ENCODE measurements around the gene TRIM69.
"Not testable (repeated sequence)": the region's sequence is repeated elsewhere in the genome, so short reads cannot be mapped to it uniquely, and the experiment has no call there.

TRIM69 gene

DNA sequence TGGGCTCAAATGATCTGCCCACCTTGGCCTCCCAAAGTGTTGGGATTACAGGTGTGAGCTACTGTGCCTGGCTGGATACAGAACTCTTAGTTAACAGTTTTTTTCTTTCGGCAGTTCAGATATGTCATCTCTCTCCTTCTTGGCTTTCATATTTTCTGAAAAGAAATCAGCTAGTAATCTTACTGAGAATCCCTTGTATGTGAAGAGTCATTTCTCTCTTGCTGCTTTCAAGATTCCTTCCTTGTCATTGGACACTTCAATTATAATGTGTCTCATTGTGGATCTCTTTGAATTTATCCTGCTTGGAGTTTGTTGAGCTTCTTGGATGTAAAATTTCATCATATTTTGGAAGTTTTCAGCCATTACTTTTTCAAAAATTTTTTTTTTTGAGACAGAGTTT lies 17.0 kb downstream of the TRIM69 start:
- DNase-seq = no peak

DNA sequence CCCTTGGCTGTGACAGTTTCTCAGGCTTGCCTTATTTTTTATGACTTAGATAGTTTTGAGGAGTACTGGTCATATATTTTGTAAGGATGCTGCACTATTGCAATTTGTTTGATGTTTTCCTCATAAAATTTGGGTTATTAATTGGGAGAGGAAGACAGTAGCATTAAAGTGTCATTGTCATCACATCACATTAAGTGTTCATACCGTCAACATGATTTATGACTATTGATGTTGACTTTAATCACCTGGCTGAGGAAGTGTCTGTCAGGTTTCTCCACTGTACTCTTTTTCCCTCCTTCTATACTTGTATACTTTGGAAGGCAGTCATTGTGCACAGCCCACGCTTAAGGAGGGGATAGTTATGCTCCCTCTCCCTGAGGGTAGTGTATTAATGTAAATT lies 26.9 kb downstream of the TRIM69 start:
- DNase-seq = no peak

DNA sequence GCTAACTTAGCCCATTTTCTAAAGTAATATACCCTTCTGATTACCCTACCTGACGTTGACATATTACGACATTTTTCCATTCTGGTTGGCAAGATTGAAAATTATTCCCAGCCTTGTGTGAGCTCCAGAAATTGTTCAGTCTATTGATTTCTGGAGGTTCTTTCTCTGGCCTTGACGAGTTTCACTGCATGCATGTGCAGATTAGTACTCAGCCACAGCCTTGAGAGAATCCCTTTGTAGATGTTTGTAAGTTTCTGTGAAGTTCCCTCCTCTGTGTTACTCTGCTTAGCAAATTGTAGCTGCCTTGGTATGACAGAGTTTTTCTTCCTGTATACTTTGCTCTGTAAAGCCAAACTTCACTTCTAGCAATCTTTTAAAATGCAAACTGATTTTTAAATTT lies 27.5 kb downstream of the TRIM69 start:
- DNase-seq = no peak

DNA sequence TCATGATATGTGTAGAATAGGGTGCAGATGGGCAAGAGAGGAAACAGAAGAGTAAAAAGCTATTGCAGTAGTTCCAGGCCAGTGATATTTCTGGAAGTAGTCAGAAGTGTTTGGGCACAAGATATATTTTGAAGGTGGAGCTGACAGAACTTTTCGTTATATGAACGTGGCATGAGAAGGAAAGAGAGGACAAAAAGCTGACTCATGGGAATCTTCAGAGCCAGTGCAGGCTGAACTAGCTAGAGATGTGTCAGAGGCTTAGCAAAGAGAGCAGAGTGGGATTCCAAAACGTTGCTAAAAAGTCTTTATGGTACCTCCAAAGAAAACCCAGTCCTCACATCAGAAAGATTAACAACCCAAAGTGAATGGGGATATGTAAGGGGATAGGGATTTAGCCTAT lies 28.7 kb downstream of the TRIM69 start:
- no peak for DNase-seq

DNA sequence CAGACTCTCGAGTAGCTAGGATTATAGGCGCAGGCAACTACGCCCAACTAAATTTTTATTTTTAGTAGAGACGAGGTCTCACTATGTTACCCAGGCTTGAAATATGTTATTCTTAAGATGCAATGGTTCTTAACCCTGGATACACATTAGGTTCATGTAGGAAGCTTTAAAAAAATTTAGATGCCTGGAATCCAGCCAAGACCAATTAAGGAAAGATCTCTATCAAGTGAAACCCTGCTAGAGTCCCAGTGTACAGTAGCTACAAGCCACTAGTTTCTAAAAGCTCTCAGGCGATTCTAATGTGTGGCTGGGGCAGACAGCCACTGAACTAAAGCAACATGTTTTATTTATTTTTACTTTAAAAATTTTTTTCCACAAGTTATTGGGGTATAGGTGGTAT lies 33.2 kb downstream of the TRIM69 start:
- no peak for DNase-seq

DNA sequence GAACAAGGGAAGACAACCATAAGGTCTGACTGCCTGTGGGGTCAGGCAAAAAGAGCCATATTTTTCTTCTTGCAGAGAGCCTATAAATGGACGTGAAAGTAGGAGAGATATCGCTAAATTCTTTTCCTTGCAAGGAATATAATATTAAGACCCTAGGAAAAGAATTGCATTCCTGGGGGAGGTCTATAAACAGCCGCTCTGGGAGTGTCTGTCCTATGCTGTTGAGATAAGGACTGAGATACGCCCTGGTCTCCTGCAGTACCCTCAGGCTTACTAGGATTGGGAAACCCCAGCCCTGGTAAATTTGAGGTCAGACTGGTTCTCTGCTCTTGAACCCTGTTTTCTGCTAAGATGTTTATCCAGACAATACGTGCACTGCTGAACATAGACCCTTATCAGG lies 34.4 kb downstream of the TRIM69 start:
- not testable (repeated sequence) for DNase-seq

DNA sequence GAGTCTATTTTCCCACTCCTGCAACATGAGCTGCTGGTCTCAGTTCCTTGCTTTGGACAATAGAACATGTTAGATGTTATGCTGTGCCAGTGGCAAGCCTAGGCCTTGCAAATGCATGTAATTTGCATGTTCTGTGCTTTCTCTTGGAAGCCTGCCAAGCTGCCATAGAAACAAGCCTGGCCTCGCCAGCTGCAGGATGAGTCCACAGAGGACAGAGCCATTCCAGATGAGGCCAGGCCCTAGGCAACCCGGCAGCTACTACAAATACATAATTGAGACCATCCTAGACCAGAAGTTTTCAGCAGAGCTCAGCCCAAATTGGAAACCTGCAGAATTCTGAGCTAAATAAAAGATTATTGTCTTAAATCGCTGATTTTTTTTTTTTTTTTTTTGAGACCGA lies 39.6 kb downstream of the TRIM69 start:
- no peak for DNase-seq

DNA sequence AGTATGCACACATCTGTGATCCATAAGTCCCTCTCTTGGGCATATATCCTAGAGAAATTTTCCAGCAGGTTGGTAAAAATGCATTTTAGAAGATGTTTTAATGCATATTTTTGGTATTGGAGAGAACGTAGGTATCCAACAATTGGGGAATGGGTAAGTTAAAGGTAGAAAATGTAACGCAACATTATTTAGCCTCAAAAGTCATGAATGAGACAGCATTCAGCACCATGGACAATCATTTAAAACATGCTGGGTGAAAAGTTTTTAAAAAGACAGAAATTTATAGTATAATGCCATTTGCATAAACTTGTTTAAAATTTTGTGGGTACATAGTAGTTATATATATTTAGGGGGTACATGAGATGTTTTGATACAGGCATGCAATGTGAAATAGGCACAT lies 43.4 kb downstream of the TRIM69 start:
- no peak for DNase-seq

DNA sequence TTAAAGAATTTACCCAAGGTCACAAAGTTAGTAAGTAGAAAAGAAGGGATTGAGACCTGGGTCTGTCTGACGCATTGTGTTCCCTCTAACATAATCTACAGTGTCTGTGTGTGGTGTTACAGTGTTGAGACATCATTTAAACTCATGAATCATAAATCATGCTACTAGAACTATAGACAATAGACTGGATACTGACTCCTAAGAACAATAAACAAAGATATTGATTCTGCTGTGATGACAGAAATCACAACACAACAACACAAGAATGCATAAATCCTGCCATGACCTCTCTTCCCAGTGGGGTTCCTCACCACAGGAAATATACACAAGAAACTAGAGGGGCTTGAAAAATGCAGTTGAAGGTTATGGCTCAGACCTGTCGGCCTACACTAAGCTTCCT lies 44.3 kb downstream of the TRIM69 start:
- no peak for DNase-seq

DNA sequence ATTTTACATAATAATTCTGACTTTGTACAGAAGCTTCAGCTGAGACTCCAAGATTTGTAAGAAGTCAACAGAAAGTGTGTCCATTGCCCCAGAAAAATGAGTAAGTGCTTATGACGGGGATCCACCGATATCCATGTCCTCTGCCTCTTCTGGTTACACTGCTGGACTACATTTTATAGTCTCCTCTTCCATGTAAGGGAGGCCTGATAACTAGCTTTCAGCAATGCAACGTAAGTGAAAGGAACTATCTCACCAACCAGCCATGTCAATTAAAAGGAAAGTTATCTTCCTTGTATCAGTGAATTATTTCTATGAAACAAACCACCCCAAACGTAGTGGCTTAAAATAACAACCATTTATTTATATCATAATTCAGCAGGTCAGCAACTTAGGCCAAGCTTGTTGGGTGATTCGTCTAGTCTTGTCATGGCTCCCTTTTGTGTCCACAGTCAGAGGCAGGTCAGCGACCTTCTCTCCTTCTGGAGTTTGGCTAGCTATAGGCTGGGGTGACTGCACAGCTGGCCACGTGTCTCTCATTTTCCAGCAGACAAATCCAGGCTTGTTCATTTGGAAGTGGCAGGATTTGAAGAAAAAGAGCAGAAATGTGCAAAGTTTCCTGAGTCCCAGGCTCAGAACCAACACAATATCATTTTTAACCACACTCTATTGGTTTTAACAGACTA lies 44.9 kb downstream of the TRIM69 start:
- no peak for DNase-seq

DNA sequence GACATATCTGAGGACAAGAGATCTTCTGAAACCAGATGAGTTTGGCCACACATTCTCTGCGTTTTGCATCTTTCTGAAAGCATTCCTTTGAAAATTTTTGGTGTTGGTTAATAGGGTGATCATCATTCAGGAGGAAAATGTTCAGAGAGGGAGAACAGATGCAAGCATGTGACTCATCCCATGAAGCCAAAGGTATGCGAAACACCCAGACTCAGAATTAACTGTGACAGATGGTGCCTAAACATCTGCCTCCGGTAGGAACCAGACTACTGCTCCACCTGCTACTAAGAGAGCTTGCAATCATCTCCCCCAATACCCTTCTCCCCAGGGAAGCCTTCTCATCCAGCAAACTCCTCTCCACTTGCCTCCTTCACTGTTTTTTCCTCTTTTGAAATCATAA lies 46.2 kb downstream of the TRIM69 start:
- no peak for DNase-seq

DNA sequence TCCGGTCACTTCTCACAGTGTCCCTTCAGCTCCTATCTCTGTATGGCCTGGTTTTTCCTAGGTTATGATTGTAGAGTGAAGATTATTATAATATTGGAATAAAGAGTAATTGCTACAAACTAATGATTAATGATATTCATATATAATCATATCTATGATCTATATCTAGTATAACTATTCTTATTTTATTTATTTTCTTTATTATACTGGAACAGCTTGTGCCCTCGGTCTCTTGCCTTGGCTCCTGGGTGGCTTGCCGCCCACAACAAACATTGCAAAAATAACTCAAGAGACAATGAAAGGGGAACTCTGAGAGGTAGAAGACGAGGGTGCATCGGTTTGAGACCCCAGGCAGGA lies 48.6 kb downstream of the TRIM69 start:
- DNase-seq = not testable (repeated sequence)

DNA sequence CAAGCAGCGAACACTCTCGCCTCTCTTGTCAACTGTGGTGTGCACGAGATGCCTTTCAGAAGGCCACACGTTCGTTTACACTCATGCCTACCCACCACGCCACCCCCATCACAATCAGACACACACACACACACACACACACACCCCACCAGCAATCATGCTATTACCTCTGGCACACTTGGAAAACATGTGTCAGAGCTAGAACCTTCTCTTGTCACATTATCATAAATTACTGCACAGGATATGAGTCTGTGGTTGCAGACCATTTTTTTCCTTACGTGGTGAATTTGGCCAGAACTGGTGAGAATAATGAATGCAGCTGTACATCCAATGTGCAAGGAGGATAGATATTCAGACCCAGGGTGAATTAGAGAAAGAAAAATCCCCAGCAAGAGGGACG lies 52.4 kb downstream of the TRIM69 start:
- DNase-seq = peak; percentile 16

DNA sequence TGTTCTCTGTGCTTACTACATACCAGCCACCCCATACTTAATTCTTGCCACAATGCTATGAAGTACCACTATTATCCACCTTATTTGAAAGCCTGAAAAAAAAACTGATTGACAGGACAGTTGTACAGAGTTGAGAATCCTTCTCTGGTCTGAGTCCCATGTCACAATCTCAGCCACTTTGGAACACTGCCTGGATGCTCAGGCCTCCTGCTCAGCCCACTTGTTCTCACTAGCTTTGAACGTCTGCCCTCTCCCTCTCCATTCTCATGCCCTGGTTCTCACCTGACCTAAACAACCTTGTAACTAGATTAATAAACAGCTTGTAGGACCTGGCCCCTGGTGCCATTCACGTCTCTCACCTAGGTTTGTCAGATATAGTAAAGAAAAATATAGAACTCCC lies 53.9 kb downstream of the TRIM69 start:
- DNase-seq = no peak

DNA sequence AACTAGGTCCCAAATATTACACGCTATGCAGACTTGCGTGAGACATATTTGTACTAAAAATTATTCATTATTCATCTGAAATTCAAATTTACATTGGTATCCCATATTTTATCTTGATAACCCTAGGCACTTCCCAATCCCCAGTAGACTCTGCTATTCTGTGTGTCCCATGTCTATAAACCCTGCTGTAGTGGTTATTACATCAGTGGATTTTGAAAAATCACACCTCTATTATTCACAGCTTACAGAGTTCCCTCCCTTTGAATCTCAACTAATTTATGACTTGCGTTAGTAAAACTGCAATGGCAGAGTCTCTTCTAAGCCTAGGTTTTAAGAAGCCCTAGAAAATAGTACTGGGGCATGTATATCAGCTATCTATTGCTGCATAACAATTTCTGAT lies 54.3 kb downstream of the TRIM69 start:
- DNase-seq = no peak

DNA sequence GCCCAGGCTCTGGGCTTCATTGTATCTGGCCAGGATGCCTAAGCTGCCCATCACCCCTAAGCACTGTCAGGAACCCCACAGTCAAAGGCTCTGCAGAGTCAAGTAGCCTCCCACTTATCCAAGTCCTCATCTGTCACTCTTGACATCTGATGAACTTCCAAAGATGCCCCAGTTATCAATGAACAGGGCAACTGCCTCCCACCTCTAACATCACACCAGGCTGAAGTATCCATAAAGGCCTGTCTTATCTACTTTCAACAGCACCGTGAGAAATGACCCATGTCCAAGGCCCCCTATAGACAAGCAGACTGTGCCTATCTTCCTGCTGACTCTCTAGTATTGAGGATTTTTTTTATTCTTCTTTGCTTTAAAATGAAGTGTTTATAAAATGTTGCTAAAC lies 56.4 kb downstream of the TRIM69 start:
- DNase-seq = no peak

DNA sequence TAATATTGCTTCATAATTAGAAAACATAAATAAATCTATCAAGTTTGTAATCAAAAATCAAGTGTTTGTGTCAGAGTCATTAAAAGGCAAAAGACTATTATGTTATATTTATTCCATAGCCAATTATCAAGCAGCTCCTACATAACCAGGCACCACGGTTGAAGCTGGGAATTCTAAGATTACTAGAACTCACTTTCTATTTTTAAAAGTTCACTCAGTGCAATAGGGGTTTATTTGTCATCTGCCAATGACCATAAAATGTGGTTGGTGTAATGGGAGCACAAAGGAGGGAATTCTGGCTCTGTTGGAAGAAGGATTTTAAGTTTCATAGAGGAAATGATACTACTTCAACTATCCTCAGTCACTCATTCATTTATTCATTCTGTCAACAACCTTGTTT lies 57.7 kb downstream of the TRIM69 start:
- DNase-seq = no peak

DNA sequence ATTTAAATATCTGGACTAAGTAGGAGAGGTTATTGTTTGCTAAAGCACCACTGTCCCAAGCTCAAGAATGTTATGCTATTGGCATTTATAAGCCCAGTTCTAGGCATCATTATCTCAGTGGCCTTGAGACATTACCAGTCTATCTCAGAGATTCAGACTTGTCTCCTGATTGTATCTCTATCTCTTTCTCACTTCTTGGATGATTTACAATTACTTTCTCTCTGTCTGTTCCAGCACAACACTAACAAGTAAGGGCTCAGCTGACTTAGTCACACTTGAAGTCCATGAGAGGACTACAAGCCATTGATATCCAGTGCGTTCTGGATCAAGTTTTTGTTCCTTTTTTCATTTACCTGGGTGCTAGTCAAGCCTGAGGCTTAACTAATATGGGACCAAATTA lies 60.2 kb downstream of the TRIM69 start:
- no peak for DNase-seq

DNA sequence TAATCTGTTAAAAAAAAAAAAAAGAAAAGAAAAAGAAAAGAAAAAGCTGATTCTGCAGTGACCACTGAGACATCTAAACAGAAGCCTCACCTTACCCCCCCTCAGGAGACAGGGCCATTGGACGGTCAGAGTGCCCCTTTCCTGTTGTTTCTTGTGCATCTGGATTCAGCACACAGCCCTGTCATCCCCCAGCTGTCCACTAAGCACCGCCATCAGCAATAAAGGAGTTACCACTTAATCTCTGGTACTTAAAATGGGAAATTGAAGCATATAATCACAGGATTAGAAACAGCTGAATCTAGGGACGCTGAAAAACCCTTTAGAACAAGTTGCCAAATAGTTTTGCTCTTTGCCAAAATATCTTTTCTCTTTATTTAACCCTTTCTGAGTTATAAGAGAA lies 62.5 kb downstream of the TRIM69 start:
- no peak for DNase-seq

DNA sequence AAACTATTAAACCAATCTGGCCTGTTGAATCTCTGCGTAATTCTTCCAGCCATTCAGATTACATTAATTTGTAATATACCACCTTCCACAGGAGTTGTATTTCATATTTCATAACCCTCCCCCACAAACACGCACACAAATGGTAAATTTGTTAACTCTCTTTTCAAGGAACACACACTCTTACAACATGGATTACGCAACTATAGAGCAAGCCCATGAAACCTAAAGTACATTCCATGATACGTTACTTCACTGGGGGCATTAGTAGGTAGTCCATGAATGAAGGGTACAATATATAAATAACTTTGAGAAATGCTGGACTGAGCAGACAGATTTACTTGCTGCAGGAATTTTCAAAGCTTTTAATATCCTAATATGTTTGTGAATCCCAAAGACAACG lies 65.0 kb downstream of the TRIM69 start:
- no peak for DNase-seq

DNA sequence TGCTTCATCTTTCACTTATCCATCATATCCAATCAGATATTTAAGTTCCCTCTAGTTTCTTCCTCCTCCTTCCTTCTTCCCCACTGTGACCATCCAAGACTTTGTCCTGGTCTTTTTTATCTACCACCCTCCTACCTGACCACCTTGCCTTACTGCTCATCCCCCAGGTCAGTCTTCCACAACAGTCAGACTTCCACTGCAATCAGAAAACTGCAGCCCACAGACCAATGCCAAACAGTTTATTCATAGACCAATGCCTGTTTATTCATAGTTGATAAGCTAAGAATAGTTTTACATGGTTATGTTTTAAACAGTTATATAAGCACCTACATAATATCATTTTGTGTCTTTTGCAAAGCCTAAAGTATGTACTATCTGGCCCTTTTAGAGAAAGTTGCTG lies 65.5 kb downstream of the TRIM69 start:
- DNase-seq = no peak

DNA sequence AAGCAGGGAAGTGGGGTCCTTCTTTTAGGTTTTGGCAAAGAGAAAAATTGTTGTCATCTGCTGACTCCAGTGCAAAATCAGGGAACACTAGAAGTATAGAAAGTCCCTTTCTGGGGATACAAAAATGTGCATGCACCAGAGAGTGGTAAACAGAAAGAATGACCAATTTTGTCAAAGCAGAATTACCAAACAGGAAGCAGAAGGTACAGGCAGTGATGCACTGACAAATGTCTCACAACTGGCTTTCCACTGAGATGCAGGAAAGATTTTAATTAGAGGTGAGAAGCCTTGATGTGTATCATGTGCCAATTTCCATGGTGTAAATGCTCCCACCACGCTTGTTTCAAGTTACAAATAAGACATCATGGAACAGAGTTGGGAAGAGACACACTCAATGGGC lies 66.0 kb downstream of the TRIM69 start:
- DNase-seq = no peak

DNA sequence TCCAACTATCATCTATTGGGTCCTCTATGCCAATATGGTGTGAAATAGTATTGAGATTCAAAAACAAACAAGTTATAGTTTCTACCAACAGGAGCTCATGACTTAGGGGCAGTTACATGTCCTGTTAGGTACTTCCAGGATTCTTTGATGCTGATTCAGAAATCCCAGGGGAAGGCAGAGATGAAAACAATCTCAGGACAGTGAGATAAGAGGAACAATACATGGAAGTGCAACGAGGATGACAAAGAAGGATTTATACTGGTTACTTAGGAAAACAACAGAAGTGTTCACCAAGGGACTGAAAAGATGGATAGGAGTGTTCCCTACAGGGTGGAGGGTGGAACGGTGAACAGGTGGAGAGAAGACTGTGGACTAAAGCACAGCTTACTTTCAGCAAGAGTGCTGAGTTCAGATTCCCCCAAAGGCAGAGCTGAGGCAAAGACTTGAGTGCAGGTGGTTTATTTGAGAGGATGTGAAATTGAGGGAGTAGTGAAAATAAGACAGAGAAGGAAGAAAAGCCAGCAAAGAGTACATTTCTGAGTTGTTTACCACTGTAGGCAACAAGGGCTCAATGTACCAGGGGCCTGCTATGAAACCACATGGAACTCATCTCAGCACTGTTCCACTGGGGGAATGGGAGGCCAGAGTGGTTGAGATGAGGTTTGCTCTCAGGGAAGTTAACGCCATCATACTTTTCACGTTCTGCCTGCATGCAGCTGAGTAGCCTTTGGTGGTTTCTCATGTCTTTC lies 68.1 kb downstream of the TRIM69 start:
- DNase-seq = no peak

DNA sequence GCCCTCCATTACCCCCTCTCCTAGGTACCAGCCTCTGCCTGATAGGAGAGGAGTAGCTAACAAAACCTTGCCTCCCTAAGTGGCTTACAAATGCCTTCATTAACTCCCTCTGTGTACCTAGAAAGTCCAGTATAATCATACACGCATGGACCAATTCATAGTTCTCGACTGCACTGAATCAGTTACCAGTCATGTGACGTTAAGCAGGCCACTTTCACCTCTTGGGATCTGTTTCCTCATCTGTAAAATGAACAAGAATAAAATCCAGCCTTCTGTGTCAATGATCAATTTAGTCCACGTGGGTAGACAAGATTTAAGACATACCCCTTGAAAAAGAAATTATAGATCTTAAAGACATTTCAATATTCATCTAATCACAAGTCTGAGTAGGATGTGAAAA lies 72.2 kb downstream of the TRIM69 start:
- no peak for DNase-seq

DNA sequence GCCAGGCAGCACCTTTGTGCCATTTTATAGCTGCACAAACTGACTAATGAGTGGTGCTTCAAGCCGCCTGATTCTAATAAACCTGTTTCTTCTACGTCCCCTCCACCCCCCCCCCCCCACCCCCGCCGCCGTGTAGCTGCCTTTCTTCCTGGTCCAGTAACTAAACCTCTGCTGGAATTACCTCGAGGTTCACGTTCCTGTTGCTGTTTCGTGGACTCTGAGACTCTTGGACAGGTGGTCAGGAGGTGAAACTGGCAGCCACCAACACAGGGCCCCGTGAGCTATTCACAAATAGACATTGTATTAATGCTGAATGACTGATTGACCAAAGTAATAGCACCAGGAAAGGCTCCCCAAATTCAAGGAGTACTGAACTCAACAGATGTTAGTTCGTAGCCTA lies 73.9 kb downstream of the TRIM69 start:
- DNase-seq = no peak

Data from stimulated activated CD4-positive, alpha-beta T cell treated with anti-CD3 and anti-CD28 coated beads, Interleukin-12 subunit alpha, Interleukin-12 subunit beta, amount 100 ng/mL, for 4 hours (primary cell).